GM21619 (cell line): ENCODE data around the gene TOR4A.

Source experiments
- ATAC-seq: cut with Tn5 transposase; IDR thresholded peaks from one replicate; pipeline ENCODE4 v1.9.1; 2021; ENCODE audit not compliant: unreplicated experiment

TOR4A gene

DNA sequence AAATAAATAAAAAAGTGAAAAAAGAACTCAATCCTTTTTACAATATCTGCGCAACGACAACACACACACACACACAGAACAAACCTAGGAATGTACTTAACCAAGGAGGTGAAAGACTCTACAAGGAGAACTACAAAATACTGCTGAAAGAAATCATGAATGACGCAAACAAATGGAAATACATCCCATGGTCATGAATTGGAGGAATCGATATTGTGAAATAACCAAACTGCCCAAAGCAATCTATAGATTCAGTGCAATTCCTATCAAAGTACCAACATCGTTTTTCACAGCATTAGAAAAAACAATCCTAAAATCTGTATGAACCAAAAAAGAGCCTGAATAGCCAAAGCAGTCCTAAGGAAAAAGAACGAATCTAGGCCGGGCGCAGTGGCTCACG, 54.4 kb downstream of the TOR4A start:
- no peak for ATAC-seq
